Kidney (tissue), 14 donors: ENCODE results near the gene ACAA2. TPM values are rescaled to one million over a fixed set of nuclear protein-coding genes. Genes with fewer than 3 reads are reported as not detected.

Source experiments
- DNase-seq, 5 donors: peaks; one replicate each; pipeline ENCODE4 v3.0.0-alpha.2; 2013 to 2020
- FAIRE-seq: peaks from 2 replicates; lab custom pipeline; 2012; peaks lifted over from hg19 to GRCh38; lab: Jason Lieb, UNC
- H3K27ac ChIP-seq, 2 donors: one replicate each; pipeline ENCODE4 v1.7.0; 2013; ENCODE audit warnings: low read depth in 2 of 2, low read length in 2 of 2, inconsistent platforms in 1 of 2
- H3K27me3 ChIP-seq: one replicate; pipeline ENCODE4 v1.7.1; 2013; ENCODE audit warnings: low read length, inconsistent platforms; ENCODE audit not compliant: control insufficient read depth, insufficient read depth
- H3K36me3 ChIP-seq, 3 donors: one replicate each; pipeline versions ENCODE4 v1.7.0 to v1.7.1; 2013; ENCODE audit warnings: low read length in 3 of 3, control low read depth in 1 of 3, inconsistent platforms in 1 of 3; ENCODE audit not compliant: insufficient read depth in 3 of 3, control insufficient read depth in 2 of 3
- H3K4me1 ChIP-seq, 3 donors: one replicate each; pipeline versions ENCODE4 v1.7.0 to v1.7.1; 2013; ENCODE audit warnings: low read length in 3 of 3, inconsistent platforms in 1 of 3, low read depth in 1 of 3; ENCODE audit not compliant: control insufficient read depth in 2 of 3, insufficient read depth in 2 of 3
- H3K4me3 ChIP-seq, 3 donors: one replicate each; pipeline versions ENCODE4 v1.7.0 to v1.8.1; 2013; ENCODE audit warnings: low read length in 3 of 3, control low read depth in 1 of 3, inconsistent platforms in 1 of 3
- H3K9ac ChIP-seq, 3 donors: one replicate each; pipeline versions ENCODE4 v1.7.0 to v1.7.1; 2013; ENCODE audit warnings: low read length in 3 of 3, control low read depth in 1 of 3, inconsistent platforms in 1 of 3
- H3K9me3 ChIP-seq, 3 donors: one replicate each; pipeline versions ENCODE4 v1.7.0 to v1.7.1; 2013; ENCODE audit warnings: low read length in 3 of 3, control low read depth in 1 of 3, inconsistent platforms in 1 of 3; ENCODE audit not compliant: control insufficient read depth in 2 of 3, insufficient read depth in 1 of 3
- CTCF ChIP-seq: IDR thresholded peaks from 3 replicates; pipeline ENCODE4 v1.5.1; 2012; ENCODE audit warnings: mild to moderate bottlenecking, moderate library complexity, borderline replicate concordance; ENCODE audit not compliant: insufficient read depth; ENCODE audit errors: extremely low read depth
- intact Hi-C: fragments of 100-400 bp; cut with DNase I; formaldehyde crosslinking; loops from one replicate; pipeline ENCODE4 v1.11.1; 2022
- polyA plus RNA-seq: library from polyadenylated mRNA; stranded (reverse); fragments of 350-450 nt; fragmentation: Illumina TruSeq; extraction: RNeasy Lipid Tissue Mini Kit (QIAGEN cat#74804); gene quantifications from one replicate; pipeline ENCODE4 v1.2.3, GENCODE V29; 2014; ENCODE audit warnings: low read depth, low replicate concordance; ENCODE audit not compliant: insufficient read depth
- total RNA-seq: library from RNA; stranded (reverse); fragmentation: NEBNext Ultra II Directional; extraction: Animal tissue kit (Norgen Biotek cat#: 25700); gene quantifications from one replicate; pipeline ENCODE4 v1.2.1, GENCODE V29; 2021
- donor health status: control.
- donor health status: control.
- donor health status: control.
- donor health status: control.
- donor health status: control.
- donor health status: DM: yes; HTN: yes; CAD: no.
- donor health status: Normal renal cell carcinoma (clear cell type).

Gene ACAA2
- total and polyA plus RNA-seq, 2 donors from 2014 or later = 115 to 566 TPM

GRCh38 chr18:49755489-49755888, 57.8 kb downstream of the ACAA2 start:
- Histone ChIP-seq H3K27me3 (no peaks in the 10 kb centered on the region), H3K4me3 (no peak overlapping the region), H3K27ac (no peak overlapping the region), H3K4me1 (no peaks in the 10 kb centered on the region), H3K9me3 (no peaks in the 10 kb centered on the region), H3K36me3 (no peaks in the 10 kb centered on the region), H3K9ac (no peak overlapping the region)
- intact Hi-C loops = no loop called here
- DNase-seq (no peak), FAIRE-seq (no peak)
- no peak for TF ChIP-seq CTCF

- H3K9me3 ChIP-seq = no peaks in the 10 kb centered on the region
- DNase-seq = no peak
- no peak overlapping the region for H3K27ac ChIP-seq
- no peak overlapping the region for H3K9ac ChIP-seq
- FAIRE-seq = no peak
- intact Hi-C loops = no loop called here
- no peak overlapping the region for H3K4me3 ChIP-seq
- H3K27me3 ChIP-seq = no peaks in the 10 kb centered on the region
- no peak for TF ChIP-seq CTCF
- H3K4me1 ChIP-seq = no peaks in the 10 kb centered on the region
- no peaks in the 10 kb centered on the region for H3K36me3 ChIP-seq
Observed at GRCh38 chr18:49754866-49755265, 58.5 kb downstream of the ACAA2 start.

GRCh38 chr18:49753643-49754042, 59.7 kb downstream of the ACAA2 start:
- H3K9ac ChIP-seq = no peak overlapping the region
- FAIRE-seq = no peak
- no peak for DNase-seq
- H3K27ac ChIP-seq = no peak overlapping the region
- H3K36me3 ChIP-seq = no peaks in the 10 kb centered on the region
- no peaks in the 10 kb centered on the region for H3K4me1 ChIP-seq
- intact Hi-C loops = no loop called here
- no peak overlapping the region for H3K4me3 ChIP-seq
- H3K9me3 ChIP-seq = no peaks in the 10 kb centered on the region
- H3K27me3 ChIP-seq = no peaks in the 10 kb centered on the region
- TF ChIP-seq CTCF = no peak

- Histone ChIP-seq H3K9me3 (no peaks in the 10 kb centered on the region), H3K27ac (no peak overlapping the region), H3K4me1 (no peaks in the 10 kb centered on the region), H3K9ac (no peak overlapping the region), H3K36me3 (no peaks in the 10 kb centered on the region), H3K27me3 (no peaks in the 10 kb centered on the region), H3K4me3 (no peak overlapping the region)
- FAIRE-seq (no peak), DNase-seq (no peak)
- TF ChIP-seq CTCF = no peak
- intact Hi-C loops = no loop called here
Observed at GRCh38 chr18:49752095-49752457, 61.3 kb downstream of the ACAA2 start.
